Measurements from ENCODE around the gene TGDS.

Gene TGDS

DNA sequence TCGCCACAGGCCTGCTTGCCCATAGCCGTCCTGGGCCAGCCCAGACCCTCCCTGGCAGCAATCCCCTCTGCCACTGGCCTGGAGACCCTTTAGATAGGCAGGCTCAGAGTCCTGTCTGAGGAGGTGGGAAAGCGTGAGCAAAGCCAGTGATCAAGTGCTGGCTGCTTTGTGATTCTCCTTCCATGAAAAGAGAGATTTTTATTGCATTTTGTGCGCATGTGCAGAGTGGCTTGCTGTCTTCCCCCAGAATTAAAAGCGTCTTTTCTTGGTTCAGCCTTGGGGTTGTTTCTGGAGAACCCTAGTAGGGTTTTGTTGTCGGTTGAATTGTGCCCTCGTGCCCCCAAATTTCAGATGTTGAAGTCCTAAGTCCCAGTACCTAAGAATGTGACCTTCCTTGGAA lies 71.5 kb downstream of the TGDS start:
- H3K4me3 ChIP-seq (ENCODE audit: low read depth, low read length), result no peak overlapping the region
- TF ChIP-seq, protein P1, sequence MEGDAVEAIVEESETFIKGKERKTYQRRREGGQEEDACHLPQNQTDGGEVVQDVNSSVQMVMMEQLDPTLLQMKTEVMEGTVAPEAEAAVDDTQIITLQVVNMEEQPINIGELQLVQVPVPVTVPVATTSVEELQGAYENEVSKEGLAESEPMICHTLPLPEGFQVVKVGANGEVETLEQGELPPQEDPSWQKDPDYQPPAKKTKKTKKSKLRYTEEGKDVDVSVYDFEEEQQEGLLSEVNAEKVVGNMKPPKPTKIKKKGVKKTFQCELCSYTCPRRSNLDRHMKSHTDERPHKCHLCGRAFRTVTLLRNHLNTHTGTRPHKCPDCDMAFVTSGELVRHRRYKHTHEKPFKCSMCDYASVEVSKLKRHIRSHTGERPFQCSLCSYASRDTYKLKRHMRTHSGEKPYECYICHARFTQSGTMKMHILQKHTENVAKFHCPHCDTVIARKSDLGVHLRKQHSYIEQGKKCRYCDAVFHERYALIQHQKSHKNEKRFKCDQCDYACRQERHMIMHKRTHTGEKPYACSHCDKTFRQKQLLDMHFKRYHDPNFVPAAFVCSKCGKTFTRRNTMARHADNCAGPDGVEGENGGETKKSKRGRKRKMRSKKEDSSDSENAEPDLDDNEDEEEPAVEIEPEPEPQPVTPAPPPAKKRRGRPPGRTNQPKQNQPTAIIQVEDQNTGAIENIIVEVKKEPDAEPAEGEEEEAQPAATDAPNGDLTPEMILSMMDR (IDR thresholded peaks at IDR 0.05; ENCODE audit: borderline replicate concordance, insufficient read depth, low read depth, low read length), result no peak
